Trophoblast cell (in vitro differentiated cells and primary cell): ENCODE measurements around the gene ARHGAP6.
"Not testable (repeated sequence)": the region's sequence is repeated elsewhere in the genome, so short reads cannot be mapped to it uniquely, and the experiment has no call there.

Experiments used
- DNase-seq, 2 donors: peaks; one replicate each; pipeline ENCODE4 v3.0.0-alpha.2; 2016
- H2AFZ ChIP-seq: 2 replicates; pipeline ENCODE4 v1.6.1; 2013; ENCODE audit warnings: low read length, moderate library complexity, mild to moderate bottlenecking; ENCODE audit not compliant: insufficient read depth, poor library complexity
- H2AK5ac ChIP-seq: 2 replicates; pipeline ENCODE4 v1.6.1; 2013; ENCODE audit warnings: mild to moderate bottlenecking, low read length
- H2BK120ac ChIP-seq: 2 replicates; pipeline ENCODE4 v1.6.1; 2013; ENCODE audit warnings: low read length, mild to moderate bottlenecking, moderate library complexity; ENCODE audit not compliant: insufficient read depth, poor library complexity
- H2BK12ac ChIP-seq: 2 replicates; pipeline ENCODE4 v1.6.1; 2013; ENCODE audit warnings: mild to moderate bottlenecking, low read length, moderate library complexity
- H2BK5ac ChIP-seq: 2 replicates; pipeline ENCODE4 v1.6.1; 2013; ENCODE audit warnings: low read length, low read depth, moderate library complexity, mild to moderate bottlenecking; ENCODE audit not compliant: poor library complexity
- H3K14ac ChIP-seq: 2 replicates; pipeline ENCODE4 v1.6.1; 2013; ENCODE audit warnings: mild to moderate bottlenecking, low read length
- H3K18ac ChIP-seq: 2 replicates; pipeline ENCODE4 v1.6.1; 2013; ENCODE audit warnings: mild to moderate bottlenecking, low read length
- H3K23ac ChIP-seq: 2 replicates; pipeline ENCODE4 v1.6.1; 2013; ENCODE audit warnings: low read length
- H3K27ac ChIP-seq: 2 replicates; pipeline ENCODE4 v1.5.1; 2013; ENCODE audit warnings: low read depth, mild to moderate bottlenecking, inconsistent platforms, low read length, moderate library complexity
- H3K27me3 ChIP-seq: 2 replicates; pipeline ENCODE4 v1.6.1; 2013; ENCODE audit warnings: inconsistent platforms, mild to moderate bottlenecking, low read length, moderate library complexity; ENCODE audit not compliant: insufficient read depth
- H3K36me3 ChIP-seq, 2 experiments: 1 replicate in 1 of 2; 2 replicates in 1 of 2; pipeline ENCODE4 v1.6.1; 2013; ENCODE audit warnings: low read length in 2 of 2, mild to moderate bottlenecking in 2 of 2, moderate library complexity in 1 of 2; ENCODE audit not compliant: insufficient read depth in 2 of 2, control insufficient read depth in 1 of 2
- H3K4ac ChIP-seq: 2 replicates; pipeline ENCODE4 v1.6.1; 2013; ENCODE audit warnings: low read depth, mild to moderate bottlenecking, low read length, moderate library complexity
- H3K4me1 ChIP-seq, 2 experiments: 1 replicate in 1 of 2; 2 replicates in 1 of 2; pipeline ENCODE4 v1.6.1; 2013; ENCODE audit warnings: low read length in 2 of 2, mild to moderate bottlenecking in 2 of 2, moderate library complexity in 1 of 2; ENCODE audit not compliant: insufficient read depth in 2 of 2, control insufficient read depth in 1 of 2
- H3K4me2 ChIP-seq: 2 replicates; pipeline ENCODE4 v1.6.1; 2013; ENCODE audit warnings: inconsistent platforms, mild to moderate bottlenecking, low read length, moderate library complexity
- H3K4me3 ChIP-seq: 2 replicates; pipeline ENCODE4 v1.5.1; 2013; ENCODE audit warnings: mild to moderate bottlenecking, low read depth, low read length, inconsistent platforms
- H3K79me1 ChIP-seq: one replicate; pipeline ENCODE4 v1.6.1; 2013; ENCODE audit warnings: low read length
- H3K79me2 ChIP-seq: 2 replicates; pipeline ENCODE4 v1.6.1; 2013; ENCODE audit warnings: low read length, mild to moderate bottlenecking; ENCODE audit not compliant: control insufficient read depth, insufficient read depth, poor library complexity
- H3K9ac ChIP-seq: 2 replicates; pipeline ENCODE4 v1.6.1; 2013; ENCODE audit warnings: mild to moderate bottlenecking, low read length
- H3K9me3 ChIP-seq: 2 replicates; pipeline ENCODE4 v1.6.1; 2013; ENCODE audit warnings: low read depth, mild to moderate bottlenecking, control low read depth, inconsistent platforms, low read length; ENCODE audit not compliant: insufficient read depth
- H4K12ac ChIP-seq: 2 replicates; pipeline ENCODE4 v1.6.1; 2013; ENCODE audit warnings: low read depth, mild to moderate bottlenecking, low read length, moderate library complexity
- H4K8ac ChIP-seq: 2 replicates; pipeline ENCODE4 v1.6.1; 2013; ENCODE audit warnings: low read depth, mild to moderate bottlenecking, low read length, moderate library complexity
- H4K91ac ChIP-seq: one replicate; pipeline ENCODE4 v1.6.1; 2013; ENCODE audit warnings: low read depth, mild to moderate bottlenecking, low read length, moderate library complexity
- WGBS: extraction: QIAGEN DNeasy Blood & Tissue Kit; methylation state at CpG from one replicate; pipeline ENCODE4 v1.1.7; 2013; ENCODE audit warnings: missing lambda C conversion rate; ENCODE audit not compliant: insufficient read length, insufficient coverage; ENCODE audit errors: extremely low coverage; 5-methylcytosine and 5-hydroxymethylcytosine counted together

The ARHGAP6 gene

DNA sequence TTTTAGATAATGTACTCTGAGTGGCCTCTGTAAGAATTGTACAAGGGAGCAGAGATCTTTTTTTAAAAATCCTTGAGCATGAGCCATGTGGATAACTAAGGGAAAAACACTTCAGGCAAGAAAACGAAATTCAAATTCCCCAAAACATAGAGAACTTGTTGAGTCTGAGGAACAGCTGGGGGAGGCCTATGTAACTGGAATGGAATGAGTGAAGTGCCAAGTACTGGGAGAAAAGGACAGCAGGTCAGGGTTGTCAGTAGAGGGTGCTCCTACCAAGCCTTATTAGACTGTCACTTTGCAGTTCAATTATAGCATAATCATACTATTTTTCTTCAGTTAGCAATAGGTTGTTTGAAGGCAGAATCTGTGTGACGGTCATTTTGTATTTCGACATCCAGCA is 135.1 kb downstream of the ARHGAP6 start:
- H3K79me1 ChIP-seq: no peaks in the 10 kb centered on the region
- no peak overlapping the region for H2BK12ac ChIP-seq
- no peak overlapping the region for H2AK5ac ChIP-seq
- H3K79me2 ChIP-seq: no peaks in the 10 kb centered on the region
- H4K12ac ChIP-seq: no peak overlapping the region
- H2BK5ac ChIP-seq: no peak overlapping the region
- no CpG with 5 or more reads among the region's 3 CpGs for WGBS
- H3K9me3 ChIP-seq: no peaks in the 10 kb centered on the region
- H3K18ac ChIP-seq: no peak overlapping the region
- no peaks in the 10 kb centered on the region for H3K4me1 ChIP-seq
- H4K91ac ChIP-seq: no peak overlapping the region
- H3K4me3 ChIP-seq: no peak overlapping the region
- H3K23ac ChIP-seq: no peak overlapping the region
- peak in 1 of 2 donors; percentile 33 for DNase-seq
- H3K4me2 ChIP-seq: no peak overlapping the region
- H2BK120ac ChIP-seq: no peak overlapping the region
- H3K27ac ChIP-seq: no peak overlapping the region
- no peaks in the 10 kb centered on the region for H3K36me3 ChIP-seq
- no peak overlapping the region for H3K4ac ChIP-seq
- H2AFZ ChIP-seq: no peak overlapping the region
- H3K27me3 ChIP-seq: no peaks in the 10 kb centered on the region
- no peak overlapping the region for H3K9ac ChIP-seq
- no peak overlapping the region for H3K14ac ChIP-seq
- H4K8ac ChIP-seq: no peak overlapping the region

DNA sequence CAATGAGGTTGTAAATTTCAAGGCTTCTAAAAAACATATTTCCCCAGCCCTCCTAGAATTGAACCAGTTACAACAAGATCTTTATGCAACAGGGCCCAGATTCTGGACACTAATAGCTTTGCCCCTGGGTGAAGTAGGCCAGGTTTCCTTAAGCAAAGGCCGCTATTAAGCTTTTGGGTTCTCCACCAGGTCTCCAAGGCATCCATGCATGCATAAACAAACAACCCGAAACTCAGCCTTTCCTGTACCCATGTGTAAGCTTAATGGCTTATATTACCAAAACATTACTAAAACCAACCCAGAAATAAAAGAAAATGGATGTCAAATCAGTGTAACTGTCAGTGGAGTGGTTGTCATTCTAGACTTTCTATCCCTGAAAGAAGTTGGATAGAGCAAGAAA is 137.1 kb downstream of the ARHGAP6 start:
- H4K91ac ChIP-seq: no peak overlapping the region
- H3K9me3 ChIP-seq: no peaks in the 10 kb centered on the region
- no peak overlapping the region for H3K23ac ChIP-seq
- H2AK5ac ChIP-seq: no peak overlapping the region
- no peak overlapping the region for H3K4me2 ChIP-seq
- no peak overlapping the region for H3K4ac ChIP-seq
- DNase-seq: no peak
- no peak overlapping the region for H4K12ac ChIP-seq
- no peaks in the 10 kb centered on the region for H3K36me3 ChIP-seq
- no peak overlapping the region for H3K14ac ChIP-seq
- no peak overlapping the region for H3K18ac ChIP-seq
- WGBS: no CpG with 5 or more reads among the region's 2 CpGs
- no peak overlapping the region for H3K4me3 ChIP-seq
- H2BK5ac ChIP-seq: no peak overlapping the region
- no peaks in the 10 kb centered on the region for H3K27me3 ChIP-seq
- peak overlapping the region; percentile 6 for H3K27ac ChIP-seq
- no peaks in the 10 kb centered on the region for H3K4me1 ChIP-seq
- H4K8ac ChIP-seq: no peak overlapping the region
- no peak overlapping the region for H2AFZ ChIP-seq
- H3K79me1 ChIP-seq: no peaks in the 10 kb centered on the region
- no peaks in the 10 kb centered on the region for H3K79me2 ChIP-seq
- H2BK12ac ChIP-seq: no peak overlapping the region
- H3K9ac ChIP-seq: no peak overlapping the region
- no peak overlapping the region for H2BK120ac ChIP-seq

DNA sequence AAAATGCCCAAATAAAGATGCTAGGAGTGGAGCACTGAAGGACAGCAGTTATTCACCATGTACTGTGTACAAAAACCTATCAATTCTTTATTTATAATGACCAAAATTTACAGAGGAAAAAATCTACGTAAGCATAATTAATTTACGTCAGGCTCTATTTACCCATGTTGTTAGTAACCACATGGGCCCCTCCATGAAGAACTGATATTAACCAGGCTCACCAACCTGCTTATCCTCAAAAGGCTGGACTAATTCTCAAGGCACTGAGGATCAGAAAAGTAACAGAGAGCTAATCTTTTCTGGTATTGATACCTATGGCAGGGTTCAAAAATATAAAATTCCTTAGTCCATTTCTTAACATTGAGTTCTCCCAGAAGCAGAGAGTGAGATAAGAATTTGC is 140.0 kb downstream of the ARHGAP6 start:
- H3K27me3 ChIP-seq: no peaks in the 10 kb centered on the region
- H3K79me2 ChIP-seq: no peaks in the 10 kb centered on the region
- no peak overlapping the region for H3K4me3 ChIP-seq
- H3K4me2 ChIP-seq: no peak overlapping the region
- no peak overlapping the region for H4K8ac ChIP-seq
- no peaks in the 10 kb centered on the region for H3K4me1 ChIP-seq
- no peak for DNase-seq
- H2AFZ ChIP-seq: no peak overlapping the region
- no peak overlapping the region for H3K14ac ChIP-seq
- H3K18ac ChIP-seq: no peak overlapping the region
- no peak overlapping the region for H2AK5ac ChIP-seq
- no CpG with 5 or more reads among the region's 2 CpGs for WGBS
- no peak overlapping the region for H4K91ac ChIP-seq
- H2BK12ac ChIP-seq: no peak overlapping the region
- no peak overlapping the region for H3K23ac ChIP-seq
- H3K9ac ChIP-seq: no peak overlapping the region
- no peak overlapping the region for H2BK120ac ChIP-seq
- no peak overlapping the region for H4K12ac ChIP-seq
- H2BK5ac ChIP-seq: no peak overlapping the region
- no peak overlapping the region for H3K27ac ChIP-seq
- no peaks in the 10 kb centered on the region for H3K36me3 ChIP-seq
- H3K4ac ChIP-seq: no peak overlapping the region
- H3K9me3 ChIP-seq: no peaks in the 10 kb centered on the region
- no peaks in the 10 kb centered on the region for H3K79me1 ChIP-seq

DNA sequence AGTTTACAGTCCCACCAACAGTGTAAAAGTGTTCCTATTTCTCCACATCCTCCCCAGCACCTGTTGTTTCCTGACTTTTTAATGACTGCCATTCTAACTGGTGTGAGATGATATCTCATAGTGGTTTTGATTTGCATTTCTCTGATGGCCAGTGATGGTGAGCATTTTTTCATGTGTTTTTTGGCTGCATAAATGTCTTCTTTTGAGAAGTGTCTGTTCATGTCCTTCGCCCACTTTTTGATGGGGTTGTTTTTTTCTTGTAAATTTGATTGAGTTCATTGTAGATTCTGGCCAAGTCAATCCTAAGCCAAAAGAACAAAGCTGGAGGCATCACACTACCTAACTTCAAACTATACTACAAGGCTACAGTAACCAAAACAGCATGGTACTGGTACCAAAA is 146.5 kb downstream of the ARHGAP6 start:
- WGBS: no CpG with 5 or more reads among the region's 1 CpG
- H3K18ac ChIP-seq, H3K4me3 ChIP-seq, H3K27me3 ChIP-seq, H4K8ac ChIP-seq, H3K27ac ChIP-seq, H2BK120ac ChIP-seq, DNase-seq, H2AFZ ChIP-seq, H4K91ac ChIP-seq, H3K4me2 ChIP-seq, H3K36me3 ChIP-seq, H4K12ac ChIP-seq, H2AK5ac ChIP-seq, H3K9ac ChIP-seq, H3K9me3 ChIP-seq, H2BK5ac ChIP-seq, H3K14ac ChIP-seq, H2BK12ac ChIP-seq, H3K23ac ChIP-seq, H3K79me1 ChIP-seq, H3K4ac ChIP-seq, H3K4me1 ChIP-seq, H3K79me2 ChIP-seq: not testable (repeated sequence)
